Neural cell (in vitro differentiated cells): ENCODE data around the gene EVX1.

ENCODE experiments used
- CTCF ChIP-seq: fragments of 450-650 bp; IDR thresholded peaks from 2 replicates; pipeline ENCODE4 v1.5.1; 2014; ENCODE audit warnings: antibody characterized with exemption, mild to moderate bottlenecking, moderate library complexity; ENCODE audit not compliant: poor library complexity, severe bottlenecking
- EP300 ChIP-seq: fragments of 450-650 bp; conservative IDR thresholded peaks from 2 replicates; pipeline ENCODE4 v1.6.1; 2014; ENCODE audit warnings: antibody characterized with exemption, mild to moderate bottlenecking, moderate library complexity; ENCODE audit not compliant: poor library complexity, severe bottlenecking
- POLR2AphosphoS5 ChIP-seq: IDR thresholded peaks from 2 replicates; pipeline ENCODE4 v1.6.1; 2012
- TAF1 ChIP-seq: IDR thresholded peaks from 2 replicates; pipeline ENCODE4 v1.6.1; 2012; ENCODE audit warnings: low read depth

- TF ChIP-seq CTCF, result no peak
- TF ChIP-seq EP300, result no peak
- no peak for TF ChIP-seq TAF1
- no peak for TF ChIP-seq POLR2AphosphoS5
Measured at GRCh38 chr7:27205325-27206280, 37.0 kb upstream of the EVX1 start.
